Tibial nerve (tissue), 4 donors: ENCODE results near the gene TPCN1.

Source experiments
- CTCF ChIP-seq, 5 experiments: fragments of 200-600 bp in 3 of 5; fragments of 450-650 bp in 2 of 5; sonication (generic) in 3 of 5; IDR thresholded peaks; one replicate each; pipeline ENCODE4 v1.5.1; 2016 to 2019; ENCODE audit warnings: antibody characterized with exemption in 5 of 5, mild to moderate bottlenecking in 3 of 5, moderate library complexity in 2 of 5
- EP300 ChIP-seq, 2 donors: sonication (generic); formaldehyde crosslinking; IDR thresholded peaks; one replicate each; pipeline ENCODE4 v1.6.1; 2017; ENCODE audit warnings: antibody characterized with exemption in 2 of 2, mild to moderate bottlenecking in 1 of 2

- TF ChIP-seq CTCF (IDR thresholded peaks at IDR 0.05), result no peak
- no peak for TF ChIP-seq EP300 (IDR thresholded peaks at IDR 0.05)
Measured at GRCh38 chr12:113184098-113184899, 37.0 kb upstream of the TPCN1 start.
